Hippocampal formation (tissue), 2 donors: ENCODE measurements around the gene NRSN2.
A peak's percentile ranks its signal among the peaks of the same experiment; 100 is the strongest.

ENCODE experiments used
- DNase-seq, 2 donors: peaks; one replicate each; lab custom pipeline; 2025; lab: John Stamatoyannopoulos, UW

NRSN2 gene

GRCh38 chr20:346640-347316, at the start of gene NRSN2:
Gene NRSN2, plus strand, starts transcription at chr20:347111. Its CDS starts 2,533 bp downstream, at chr20:349644.
- DNase-seq, result peak in 1 of 2 donors; percentile 32

GRCh38 chr20:297925-298775, 48.8 kb upstream of the NRSN2 start:
- DNase-seq, result peak; percentile 44 to 46

GRCh38 chr20:298776-299391, 48.0 kb upstream of the NRSN2 start:
- DNase-seq, result no peak

- no peak for DNase-seq
These were observed 46.4 kb upstream of the NRSN2 start for GRCh38 chr20:300345-300990.

GRCh38 chr20:301886-302848, 44.7 kb upstream of the NRSN2 start:
- DNase-seq, result no peak

GRCh38 chr20:305745-306144, 41.2 kb upstream of the NRSN2 start:
- DNase-seq, result no peak

- DNase-seq, result no peak
These were observed 38.4 kb upstream of the NRSN2 start for GRCh38 chr20:308427-309038.

- no peak for DNase-seq
These were observed 37.5 kb upstream of the NRSN2 start for GRCh38 chr20:309306-309840.

- peak; percentile 98 to 99 for DNase-seq
These were observed 36.9 kb upstream of the NRSN2 start for GRCh38 chr20:309841-310644.

GRCh38 chr20:310645-311044, 36.3 kb upstream of the NRSN2 start:
- DNase-seq, result no peak

GRCh38 chr20:311609-312008, 35.3 kb upstream of the NRSN2 start:
- DNase-seq, result no peak

GRCh38 chr20:312067-312466, 34.8 kb upstream of the NRSN2 start:
- no peak for DNase-seq

- no peak for DNase-seq
These were observed 34.0 kb upstream of the NRSN2 start for GRCh38 chr20:312866-313265.

GRCh38 chr20:313402-313801, 33.5 kb upstream of the NRSN2 start:
- DNase-seq, result no peak

GRCh38 chr20:313948-314347, 33.0 kb upstream of the NRSN2 start:
- no peak for DNase-seq

- DNase-seq, result no peak
These were observed 30.4 kb upstream of the NRSN2 start for GRCh38 chr20:316316-317068.

- peak; percentile 70 to 79 for DNase-seq
These were observed 22.5 kb upstream of the NRSN2 start for GRCh38 chr20:324177-325044.
